ENCODE measurements around the gene TDRD9.
A peak's percentile ranks its signal among the peaks of the same experiment; 100 is the strongest.

TDRD9 gene

GRCh38 chr14:104075530-104076151 is 147.4 kb downstream of the TDRD9 start:
- no peak for TF ChIP-seq SIN3A (IDR thresholded peaks at IDR 0.05; ENCODE audit: borderline replicate concordance, insufficient read depth, low read length)
- no peak for TF ChIP-seq POLR2AphosphoS5 (IDR thresholded peaks at IDR 0.05; ENCODE audit: low read depth, low read length)
- no peak for TF ChIP-seq TAF1 (IDR thresholded peaks at IDR 0.05; ENCODE audit: borderline replicate concordance, insufficient read depth, low read length)
- TF ChIP-seq, protein P1, sequence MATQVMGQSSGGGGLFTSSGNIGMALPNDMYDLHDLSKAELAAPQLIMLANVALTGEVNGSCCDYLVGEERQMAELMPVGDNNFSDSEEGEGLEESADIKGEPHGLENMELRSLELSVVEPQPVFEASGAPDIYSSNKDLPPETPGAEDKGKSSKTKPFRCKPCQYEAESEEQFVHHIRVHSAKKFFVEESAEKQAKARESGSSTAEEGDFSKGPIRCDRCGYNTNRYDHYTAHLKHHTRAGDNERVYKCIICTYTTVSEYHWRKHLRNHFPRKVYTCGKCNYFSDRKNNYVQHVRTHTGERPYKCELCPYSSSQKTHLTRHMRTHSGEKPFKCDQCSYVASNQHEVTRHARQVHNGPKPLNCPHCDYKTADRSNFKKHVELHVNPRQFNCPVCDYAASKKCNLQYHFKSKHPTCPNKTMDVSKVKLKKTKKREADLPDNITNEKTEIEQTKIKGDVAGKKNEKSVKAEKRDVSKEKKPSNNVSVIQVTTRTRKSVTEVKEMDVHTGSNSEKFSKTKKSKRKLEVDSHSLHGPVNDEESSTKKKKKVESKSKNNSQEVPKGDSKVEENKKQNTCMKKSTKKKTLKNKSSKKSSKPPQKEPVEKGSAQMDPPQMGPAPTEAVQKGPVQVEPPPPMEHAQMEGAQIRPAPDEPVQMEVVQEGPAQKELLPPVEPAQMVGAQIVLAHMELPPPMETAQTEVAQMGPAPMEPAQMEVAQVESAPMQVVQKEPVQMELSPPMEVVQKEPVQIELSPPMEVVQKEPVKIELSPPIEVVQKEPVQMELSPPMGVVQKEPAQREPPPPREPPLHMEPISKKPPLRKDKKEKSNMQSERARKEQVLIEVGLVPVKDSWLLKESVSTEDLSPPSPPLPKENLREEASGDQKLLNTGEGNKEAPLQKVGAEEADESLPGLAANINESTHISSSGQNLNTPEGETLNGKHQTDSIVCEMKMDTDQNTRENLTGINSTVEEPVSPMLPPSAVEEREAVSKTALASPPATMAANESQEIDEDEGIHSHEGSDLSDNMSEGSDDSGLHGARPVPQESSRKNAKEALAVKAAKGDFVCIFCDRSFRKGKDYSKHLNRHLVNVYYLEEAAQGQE (IDR thresholded peaks at IDR 0.05; ENCODE audit: insufficient read depth in 1 of 2, low read depth in 2 of 2, low read length in 2 of 2), result no peak
- no peak for TF ChIP-seq FOXP2 (optimal IDR thresholded peaks at IDR 0.05; ENCODE audit: borderline replicate concordance, extremely low read depth, extremely low read length, insufficient read depth)

- TF ChIP-seq POLR2AphosphoS5 (IDR thresholded peaks at IDR 0.05; ENCODE audit: low read depth, low read length) (no peak), SIN3A (IDR thresholded peaks at IDR 0.05; ENCODE audit: borderline replicate concordance, insufficient read depth, low read length) (no peak), TAF1 (IDR thresholded peaks at IDR 0.05; ENCODE audit: borderline replicate concordance, insufficient read depth, low read length) (no peak), FOXP2 (optimal IDR thresholded peaks at IDR 0.05; ENCODE audit: borderline replicate concordance, extremely low read depth, extremely low read length, insufficient read depth) (no peak)
- TF ChIP-seq, protein P1 (IDR thresholded peaks at IDR 0.05; ENCODE audit: insufficient read depth in 1 of 2, low read depth in 2 of 2, low read length in 2 of 2), result no peak
Measured at GRCh38 chr14:104076743-104077142, 148.5 kb downstream of the TDRD9 start.

DNA sequence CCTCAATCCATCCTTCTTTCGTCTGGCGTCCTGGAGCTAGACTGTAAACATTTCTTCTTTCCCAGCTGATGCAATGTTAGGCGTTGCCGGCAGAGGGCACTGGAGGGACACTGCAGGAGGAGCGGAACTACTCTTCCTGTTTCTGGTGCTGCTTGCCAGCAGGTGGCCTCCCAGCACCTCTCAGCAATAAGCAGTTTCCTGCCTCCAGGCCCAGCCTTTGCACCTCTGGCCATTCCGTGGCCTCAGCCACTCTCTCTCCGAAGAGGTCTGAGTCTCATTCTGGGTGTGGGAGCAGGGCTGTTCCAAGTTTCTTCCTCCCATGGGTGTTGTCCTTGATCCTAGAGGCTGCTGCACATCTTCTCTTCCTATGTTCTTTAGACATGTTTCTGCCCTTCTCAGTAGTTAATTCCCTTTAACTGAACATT is 149.8 kb downstream of the TDRD9 start:
- TF ChIP-seq, protein P1 (IDR thresholded peaks at IDR 0.05; ENCODE audit: insufficient read depth in 1 of 2, low read depth in 2 of 2, low read length in 2 of 2), result no peak
- TF ChIP-seq FOXP2 (optimal IDR thresholded peaks at IDR 0.05; ENCODE audit: borderline replicate concordance, extremely low read depth, extremely low read length, insufficient read depth), result peak; percentile 93
- TF ChIP-seq POLR2AphosphoS5 (IDR thresholded peaks at IDR 0.05; ENCODE audit: low read depth, low read length), result no peak
- TF ChIP-seq TAF1 (IDR thresholded peaks at IDR 0.05; ENCODE audit: borderline replicate concordance, insufficient read depth, low read length), result no peak
- no peak for TF ChIP-seq SIN3A (IDR thresholded peaks at IDR 0.05; ENCODE audit: borderline replicate concordance, insufficient read depth, low read length)

DNA sequence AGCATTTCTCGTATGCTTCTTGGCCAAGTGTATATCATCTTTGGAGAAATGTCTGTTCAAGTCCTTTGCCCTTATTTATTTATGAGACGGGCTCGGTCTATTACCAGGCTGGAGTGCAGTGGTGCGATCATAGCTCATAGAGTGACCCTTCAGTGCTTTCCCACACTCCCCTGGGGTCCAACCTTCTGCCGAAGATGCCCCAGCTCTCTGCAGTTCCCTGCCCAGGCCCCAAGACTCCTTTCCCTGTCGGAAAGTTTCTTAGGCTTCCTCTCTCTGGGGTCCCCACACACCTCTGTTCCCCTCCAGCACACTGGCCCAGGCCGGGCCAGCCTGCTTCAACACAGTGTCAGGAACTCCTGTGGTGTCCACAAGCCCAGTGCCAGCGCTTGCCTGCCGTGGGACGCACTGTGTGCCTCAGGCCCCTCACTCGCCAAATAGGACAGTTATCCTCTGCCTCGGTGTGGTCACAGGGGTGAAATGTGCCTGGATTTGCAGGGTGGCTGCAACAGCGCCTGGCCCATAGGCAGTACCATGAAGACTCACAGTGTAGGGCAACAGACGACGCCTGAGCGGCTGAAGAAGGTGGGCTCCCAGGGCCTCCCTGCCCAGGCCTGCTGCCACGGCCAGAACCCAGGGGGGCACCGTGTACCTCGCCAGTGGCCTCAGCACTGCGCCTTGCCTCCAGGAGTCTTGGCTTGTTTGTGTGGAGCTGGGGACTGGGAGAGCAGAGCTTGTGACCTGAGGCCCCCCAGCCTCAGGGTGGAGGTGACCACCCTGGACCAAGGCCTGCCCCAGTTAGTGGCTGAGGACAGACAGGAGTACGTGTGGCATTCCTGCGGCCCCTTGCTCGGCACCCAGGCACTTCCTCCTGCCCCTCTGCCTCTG is 152.4 kb downstream of the TDRD9 start:
- TF ChIP-seq SIN3A (IDR thresholded peaks at IDR 0.05; ENCODE audit: borderline replicate concordance, insufficient read depth, low read length) (no peak), FOXP2 (optimal IDR thresholded peaks at IDR 0.05; ENCODE audit: borderline replicate concordance, extremely low read depth, extremely low read length, insufficient read depth) (no peak), TAF1 (IDR thresholded peaks at IDR 0.05; ENCODE audit: borderline replicate concordance, insufficient read depth, low read length) (no peak), POLR2AphosphoS5 (IDR thresholded peaks at IDR 0.05; ENCODE audit: low read depth, low read length) (no peak)
- TF ChIP-seq, protein P1 (IDR thresholded peaks at IDR 0.05; ENCODE audit: insufficient read depth in 1 of 2, low read depth in 2 of 2, low read length in 2 of 2), result no peak
